ENCODE results near the gene RGS16.

Gene RGS16

DNA sequence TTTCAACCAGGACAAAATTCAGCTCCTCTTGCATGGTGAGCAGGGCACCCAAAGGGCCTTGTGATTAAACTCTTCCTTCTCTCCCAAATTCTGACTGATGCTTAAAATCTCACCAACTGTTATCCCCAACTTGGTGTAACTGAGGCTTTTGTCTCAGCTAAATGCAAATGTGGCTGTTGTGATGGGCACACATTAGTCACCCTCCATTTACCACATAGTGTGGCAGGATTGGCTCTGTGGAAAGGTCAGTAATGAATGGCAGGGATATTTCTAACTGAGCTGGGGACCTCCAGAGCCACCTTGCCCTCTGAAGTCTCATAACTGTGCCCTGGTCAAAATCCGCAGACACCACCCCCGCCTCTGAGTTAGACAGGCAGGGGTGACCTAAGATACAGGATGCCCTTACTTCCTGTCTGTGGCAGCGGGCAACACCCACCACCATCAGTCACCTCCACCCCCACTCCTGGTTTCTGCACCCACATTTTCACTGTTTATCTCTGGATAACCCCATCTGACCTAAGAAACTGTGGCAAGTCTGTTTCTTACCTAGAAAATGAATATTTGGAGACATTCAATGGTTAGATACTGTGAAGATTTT is 25.4 kb upstream of the RGS16 start:
- DNase-seq (ENCODE audit: low read depth), result peak; percentile 52

DNA sequence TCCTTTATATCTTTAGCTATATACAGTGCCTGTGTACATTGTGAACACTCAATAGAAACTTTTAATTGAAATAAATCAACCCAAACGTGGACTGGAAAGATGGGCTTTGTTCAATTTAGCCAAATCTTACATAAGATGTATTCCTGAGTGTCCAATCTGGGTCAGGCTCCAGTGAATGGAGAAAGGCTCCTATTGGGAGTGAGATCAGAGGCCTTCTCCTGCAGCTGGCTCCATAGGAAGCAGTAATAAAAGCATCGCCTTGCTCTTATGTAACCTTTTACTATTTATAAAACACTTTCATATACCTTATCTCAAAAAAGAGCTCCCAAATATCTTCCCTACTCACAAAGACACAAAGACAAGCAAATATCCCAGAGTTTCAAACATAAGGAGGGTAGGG is 24.9 kb upstream of the RGS16 start:
- no peak for DNase-seq (ENCODE audit: low read depth)

DNA sequence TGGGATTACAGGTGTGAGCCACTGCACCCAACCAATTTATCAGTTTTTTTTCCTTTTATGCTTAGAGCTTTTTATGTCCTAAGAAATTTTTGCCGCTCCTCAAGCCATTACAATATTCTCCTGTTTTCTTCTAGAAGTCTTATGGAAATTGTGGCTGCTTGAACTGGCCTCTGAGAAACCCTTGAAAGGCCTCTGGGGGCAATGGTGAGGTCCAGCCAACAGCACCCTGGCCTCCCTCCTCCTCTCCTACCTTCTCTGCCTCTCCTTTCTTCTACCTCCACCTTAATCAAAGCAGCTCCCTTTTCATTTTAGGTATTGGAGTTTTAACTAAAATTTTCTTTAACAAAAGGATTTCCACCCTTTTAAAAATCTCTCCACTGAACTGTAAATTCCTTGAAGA is 24.5 kb upstream of the RGS16 start:
- no peak for DNase-seq (ENCODE audit: low read depth)

DNA sequence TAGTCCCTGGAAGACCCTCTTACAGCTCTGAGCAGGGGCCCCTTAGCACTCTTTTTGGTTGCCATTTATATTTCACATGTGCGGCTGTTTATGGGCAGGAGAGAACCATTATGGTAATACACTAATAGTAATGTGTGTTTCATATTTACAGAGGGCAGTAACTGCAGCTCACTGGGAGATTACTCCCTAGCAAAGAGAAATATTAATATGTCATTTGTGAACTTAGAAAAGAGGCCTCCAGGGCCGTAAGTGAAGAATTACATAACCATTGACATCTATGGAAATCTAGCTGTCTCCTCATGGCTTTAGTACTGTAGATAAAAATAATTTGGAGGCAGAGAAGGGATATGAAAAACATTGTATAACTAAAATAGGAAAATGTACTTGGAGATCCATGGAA is 23.4 kb upstream of the RGS16 start:
- DNase-seq (ENCODE audit: low read depth), result no peak

DNA sequence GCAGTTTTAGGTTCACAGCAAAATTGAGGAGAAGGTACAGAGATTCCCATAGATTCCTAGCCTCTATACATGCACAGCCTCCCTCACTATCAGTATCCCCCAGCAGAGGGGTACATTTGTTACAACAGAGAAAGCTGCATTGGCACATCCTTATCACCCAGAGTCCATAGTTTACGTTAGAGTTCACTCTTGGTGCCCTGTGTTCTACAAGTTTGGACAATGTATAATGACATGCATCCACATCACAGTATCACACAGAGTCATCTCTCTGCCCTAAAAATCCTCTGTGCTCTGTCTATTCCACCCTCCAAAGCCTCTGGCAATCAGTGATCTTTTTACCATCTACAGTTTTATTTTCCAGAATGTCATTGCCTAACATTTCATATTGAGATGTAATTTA is 22.3 kb upstream of the RGS16 start:
- DNase-seq (ENCODE audit: low read depth), result no peak

DNA sequence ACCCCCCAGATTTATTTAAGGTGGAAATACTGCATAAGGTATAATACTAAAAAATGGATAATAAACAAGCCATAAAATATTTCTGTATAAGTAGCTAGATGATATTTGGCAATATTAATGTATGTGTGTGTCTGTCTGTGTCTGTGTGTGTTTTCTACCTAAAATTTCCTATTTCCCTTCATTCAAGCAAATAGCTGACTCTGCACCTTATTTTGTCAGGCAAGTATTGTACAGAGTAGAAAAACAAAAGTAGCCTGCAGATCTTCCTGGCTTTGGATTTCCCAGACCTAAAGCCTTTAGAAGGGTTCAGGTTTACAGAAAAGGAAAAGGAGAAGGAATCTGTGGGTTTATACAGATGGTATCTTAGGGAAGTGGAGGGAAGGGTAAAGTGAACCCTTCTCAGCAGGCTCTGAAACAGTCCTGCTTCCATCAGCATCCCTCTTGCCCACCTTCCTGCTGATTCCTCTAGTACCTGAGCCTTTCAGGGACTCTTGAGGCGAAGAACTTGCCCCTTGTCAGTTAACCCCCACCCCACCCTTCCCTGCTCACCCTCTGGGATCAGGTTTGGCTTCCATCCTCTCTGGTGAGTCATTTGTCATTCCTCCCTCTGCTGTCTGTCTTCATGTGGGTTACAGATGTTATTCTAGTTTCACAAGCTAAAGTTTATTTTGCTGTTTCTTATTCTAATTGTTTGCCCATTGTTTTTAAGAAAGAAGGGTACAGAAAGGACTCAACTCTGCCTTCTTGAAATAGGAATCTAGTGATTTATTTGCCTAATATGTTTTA is 21.7 kb upstream of the RGS16 start:
- no peak for DNase-seq (ENCODE audit: low read depth)

DNA sequence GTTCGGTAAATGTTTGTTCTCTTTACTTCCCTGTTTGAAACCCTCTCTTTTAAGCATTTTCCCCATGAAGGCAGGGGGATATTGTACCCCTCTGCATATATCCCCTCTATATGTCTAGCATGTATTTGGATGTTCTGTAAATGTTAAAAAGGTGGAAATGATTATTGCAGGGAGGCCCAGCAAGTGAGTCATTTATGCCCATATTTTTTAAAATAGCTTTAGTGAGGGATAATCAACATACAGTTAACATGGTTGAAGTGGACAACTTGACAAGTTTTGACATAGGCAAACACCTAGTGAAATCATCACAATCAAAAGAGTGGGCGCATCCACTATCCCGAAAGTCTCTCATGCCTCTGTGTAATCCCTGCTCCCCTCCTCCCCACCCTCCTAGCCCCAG is 20.8 kb upstream of the RGS16 start:
- DNase-seq (ENCODE audit: low read depth), result no peak

DNA sequence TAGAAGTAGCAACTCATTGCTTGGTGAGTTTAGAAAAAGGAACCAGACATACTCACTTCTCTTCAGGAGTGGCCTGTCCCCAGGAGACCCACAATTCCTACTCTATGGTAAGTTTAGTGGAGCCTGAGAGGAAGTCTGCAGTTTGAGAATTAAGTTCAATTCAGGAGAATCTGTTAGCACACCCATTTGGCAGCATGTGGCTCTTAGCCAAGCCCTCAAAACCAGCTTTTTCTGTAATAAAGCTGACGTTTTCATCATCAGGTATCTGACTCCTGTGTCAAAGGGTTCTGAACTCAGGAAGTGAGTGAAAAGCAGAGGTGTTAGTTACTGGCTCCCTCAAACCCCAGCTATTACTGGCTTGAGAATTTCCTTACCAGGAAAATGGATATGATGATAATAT is 20.4 kb upstream of the RGS16 start:
- DNase-seq (ENCODE audit: low read depth), result no peak

DNA sequence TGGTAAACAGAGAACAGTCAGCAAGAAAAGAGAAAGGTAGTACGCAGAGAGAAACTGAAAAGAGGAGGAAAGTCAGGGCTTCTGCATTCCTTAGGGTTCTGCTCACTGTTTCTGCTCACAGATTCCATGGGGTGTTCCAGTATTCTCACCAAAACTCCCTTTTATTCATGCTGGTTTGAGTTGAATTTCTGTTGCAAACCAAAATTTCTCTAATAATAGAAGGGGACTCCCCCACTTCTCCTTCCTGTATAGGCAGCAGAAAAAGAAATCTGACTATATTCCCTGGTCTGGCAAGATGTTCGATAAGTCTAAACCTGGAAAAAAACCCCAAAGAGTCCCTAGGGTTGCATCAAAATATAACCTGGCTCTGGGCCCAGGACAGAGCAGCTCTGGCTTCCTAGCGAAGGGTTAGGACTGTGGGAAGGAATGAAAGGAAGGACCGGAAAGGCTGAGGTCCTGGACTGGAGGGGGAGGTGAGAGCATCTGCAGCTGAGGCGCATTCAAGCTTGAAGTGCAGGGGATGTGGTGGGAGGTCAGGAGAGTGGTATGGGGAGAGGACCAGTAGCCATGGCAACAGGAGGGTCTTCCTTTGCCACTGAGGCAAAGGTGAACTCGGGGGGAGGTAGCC is 18.8 kb upstream of the RGS16 start:
- DNase-seq (ENCODE audit: low read depth), result no peak

DNA sequence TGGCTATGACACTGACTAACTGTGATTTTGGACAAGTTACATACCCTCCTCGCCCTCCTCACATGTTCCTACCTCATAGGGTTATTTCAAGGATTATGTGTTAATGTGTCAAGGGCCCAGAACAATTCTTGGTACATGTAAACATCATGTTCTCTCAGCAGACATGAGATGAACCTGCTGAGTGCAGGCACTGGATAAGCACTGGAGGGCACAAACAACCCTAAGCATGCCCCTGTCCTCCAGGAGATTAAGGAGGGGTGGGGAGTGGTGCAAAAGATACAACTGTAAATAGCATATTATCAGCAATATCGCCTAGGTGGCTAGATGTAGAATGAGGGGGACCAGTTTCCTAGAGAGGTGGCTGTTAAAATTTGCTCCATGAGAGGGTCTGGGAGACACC is 17.7 kb upstream of the RGS16 start:
- no peak for DNase-seq (ENCODE audit: low read depth)

DNA sequence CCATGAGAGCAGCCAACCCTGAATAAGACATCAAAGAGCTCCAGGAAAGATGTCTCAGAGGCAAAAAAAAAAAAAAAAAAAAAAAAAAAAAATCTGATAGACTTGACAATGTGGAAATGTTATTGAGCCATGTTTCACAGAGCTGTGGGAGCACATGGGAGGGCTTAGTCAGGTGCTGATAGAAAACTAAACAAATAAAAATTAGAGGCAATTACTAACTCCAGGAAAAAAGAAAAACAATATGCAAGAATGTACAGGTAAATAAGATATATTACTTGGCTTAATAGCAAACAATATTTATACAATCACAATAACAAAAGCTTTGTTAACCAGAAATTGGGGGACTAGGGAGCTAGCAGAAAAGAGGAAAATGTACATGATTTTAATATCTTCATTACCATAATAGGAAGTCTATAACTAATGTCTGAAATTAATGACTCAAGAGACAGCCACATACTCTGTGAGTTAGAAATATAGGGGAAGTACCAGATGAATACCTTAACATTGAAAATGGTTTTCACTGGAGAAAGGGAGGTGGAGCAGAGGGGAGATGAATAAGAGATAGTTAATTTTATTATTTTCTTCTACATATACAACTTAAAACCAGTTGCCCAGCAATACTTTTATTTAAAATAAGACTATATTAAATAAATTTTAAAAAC is 16.9 kb upstream of the RGS16 start:
- DNase-seq (ENCODE audit: low read depth), result no peak

DNA sequence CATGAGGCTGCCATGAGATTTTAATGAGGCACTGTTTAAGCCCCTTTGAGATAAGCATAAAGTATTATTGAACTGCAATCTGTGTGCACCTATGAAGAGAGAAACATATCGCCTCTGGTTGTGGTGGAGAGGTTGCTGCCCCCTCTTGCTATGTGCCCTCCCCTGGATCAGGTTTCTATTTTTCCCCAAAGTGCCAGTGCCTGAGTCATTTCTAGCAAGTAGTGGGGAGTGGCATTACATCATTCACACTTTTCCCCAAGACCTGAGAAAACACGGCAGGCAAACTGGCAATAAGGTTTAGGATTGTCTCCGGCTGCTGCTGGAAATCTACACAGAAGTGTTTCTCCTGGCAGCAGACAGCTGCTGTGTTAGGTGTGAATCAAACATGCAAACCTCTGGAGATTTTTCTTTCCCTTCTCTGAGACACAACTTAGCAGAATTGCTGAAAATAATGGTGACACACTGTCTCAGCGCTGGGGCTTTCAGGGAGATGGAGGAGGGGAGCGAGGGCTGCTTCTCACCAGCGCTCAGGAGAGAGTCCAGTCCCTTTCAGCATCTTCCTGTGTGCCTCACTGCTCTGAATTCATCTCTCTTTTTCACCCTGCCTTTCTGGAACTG is 13.7 kb upstream of the RGS16 start:
- DNase-seq (ENCODE audit: low read depth), result no peak

DNA sequence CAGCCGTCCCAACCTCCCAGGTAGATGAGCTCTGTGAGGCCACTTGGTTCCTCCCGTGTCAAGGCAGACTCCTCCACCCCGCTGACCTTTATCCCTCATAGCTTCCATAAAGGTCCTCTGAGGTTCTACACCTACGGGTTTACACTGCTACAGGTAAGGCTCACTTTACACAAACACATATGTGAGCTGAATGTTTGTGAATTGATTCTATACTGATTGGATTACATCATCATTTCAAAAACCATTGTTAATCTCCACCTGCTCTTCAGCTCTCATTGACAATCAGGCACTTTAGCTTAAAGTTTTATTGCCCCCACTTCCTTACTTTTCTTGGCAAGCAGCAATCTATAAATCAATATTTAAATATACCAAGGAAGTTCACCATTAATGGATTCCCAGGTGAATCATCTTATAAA is 12.8 kb upstream of the RGS16 start:
- DNase-seq (ENCODE audit: low read depth), result no peak

DNA sequence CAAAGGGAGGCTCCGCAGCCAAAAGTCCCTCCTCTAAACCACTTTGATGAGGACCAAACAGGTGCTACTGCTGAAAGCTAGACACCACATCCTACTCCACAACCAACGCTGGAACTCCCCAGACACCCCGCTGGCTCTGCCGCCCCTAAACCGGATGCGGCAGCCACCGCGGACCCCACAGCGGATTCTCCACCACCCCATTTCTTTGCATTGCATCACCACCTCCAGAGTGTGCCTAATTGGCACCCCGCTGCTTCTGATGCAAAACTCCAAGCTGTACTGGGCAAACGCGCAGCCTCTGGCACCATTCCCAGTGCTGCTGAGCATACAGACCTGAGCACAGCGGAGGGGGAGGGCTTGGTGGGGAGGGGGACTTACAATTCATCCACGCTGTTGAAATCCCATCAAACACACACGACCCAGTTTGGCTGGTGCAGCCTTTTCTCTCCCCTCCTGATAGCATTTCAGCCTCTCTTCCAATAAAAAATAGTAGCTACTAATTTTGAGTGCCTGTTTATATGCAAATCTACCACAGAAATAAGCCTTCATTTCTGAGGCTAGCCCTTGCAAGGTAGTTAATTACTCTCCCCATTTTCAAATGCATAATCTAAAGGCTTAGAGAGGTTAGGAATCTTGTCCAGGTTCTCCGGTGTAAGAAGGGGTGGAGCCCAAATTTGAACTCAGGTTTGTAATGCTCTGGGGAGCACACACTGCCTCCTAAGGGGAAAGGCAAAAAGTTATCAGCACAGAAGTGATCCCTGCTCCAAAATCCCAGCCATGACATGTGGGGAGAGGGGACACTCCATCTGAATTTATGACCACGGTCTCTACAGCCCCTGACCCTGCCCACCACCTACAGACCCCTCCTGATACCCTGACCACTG is 12.2 kb upstream of the RGS16 start:
- peak; percentile 88 for DNase-seq (ENCODE audit: low read depth)

DNA sequence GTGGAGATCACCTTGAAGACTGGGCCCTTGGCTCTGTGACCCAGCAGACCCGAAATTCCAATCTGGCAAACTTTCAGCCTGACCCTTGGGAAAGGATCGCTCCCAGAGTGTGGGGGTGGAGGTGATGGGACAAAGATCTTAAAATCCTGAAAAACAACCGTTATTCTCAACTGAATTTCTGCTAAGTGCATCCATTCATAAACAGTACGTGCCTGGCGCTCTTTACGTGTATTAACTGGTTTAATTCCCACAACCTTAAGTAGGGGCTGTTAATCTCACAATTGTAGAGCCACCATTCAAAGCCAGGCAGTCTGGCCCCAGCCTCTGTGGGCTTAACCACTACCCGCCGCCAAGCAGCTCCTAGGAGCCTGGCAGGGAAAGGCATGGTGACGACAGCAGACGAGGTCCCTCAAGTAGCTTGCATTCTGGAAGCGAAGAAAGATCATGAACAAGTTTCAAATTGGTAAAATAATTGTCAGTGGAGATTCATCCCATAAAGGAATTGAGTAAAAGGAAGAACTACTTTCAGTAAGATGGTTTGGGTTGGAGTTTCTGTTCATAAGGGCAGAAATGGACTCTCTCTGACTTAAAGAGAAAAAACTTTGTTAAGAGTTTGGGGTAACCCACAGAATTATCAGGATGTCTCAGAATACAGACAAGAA is 11.4 kb upstream of the RGS16 start:
- DNase-seq (ENCODE audit: low read depth), result peak; percentile 43

DNA sequence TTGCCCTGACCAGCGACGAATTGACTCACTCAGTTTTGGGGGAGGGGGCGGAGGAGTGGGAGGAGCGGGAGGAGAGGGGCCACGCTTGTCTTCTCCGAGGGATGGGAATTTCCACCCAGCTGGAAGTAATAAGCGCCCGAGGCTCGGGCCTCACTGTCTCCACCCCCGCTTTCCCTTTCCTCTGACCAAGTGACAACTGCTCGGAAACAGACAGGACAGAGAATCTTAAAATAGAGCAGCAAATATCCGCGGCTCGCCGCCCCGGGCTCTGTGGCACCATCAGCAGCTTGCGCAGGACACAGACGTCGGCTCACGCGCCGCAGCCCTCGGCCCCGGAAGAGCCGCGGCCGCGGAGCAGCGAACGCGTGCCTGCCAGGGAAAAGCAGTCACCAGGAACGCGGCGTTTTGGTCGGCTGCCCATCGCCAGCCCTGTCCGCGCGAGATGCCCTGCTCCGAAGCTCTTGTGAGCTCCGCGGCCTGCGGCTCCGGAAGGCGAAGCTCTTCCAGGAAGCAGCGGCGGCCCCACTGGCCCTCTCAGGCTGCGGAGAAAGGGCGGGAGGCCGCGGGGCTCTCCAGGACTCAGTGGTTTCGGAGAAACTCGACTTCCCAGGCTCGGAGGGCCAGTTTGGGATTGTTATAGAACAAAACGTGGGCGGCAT is 10.7 kb upstream of the RGS16 start:
- DNase-seq (ENCODE audit: low read depth), result peak; percentile 35

DNA sequence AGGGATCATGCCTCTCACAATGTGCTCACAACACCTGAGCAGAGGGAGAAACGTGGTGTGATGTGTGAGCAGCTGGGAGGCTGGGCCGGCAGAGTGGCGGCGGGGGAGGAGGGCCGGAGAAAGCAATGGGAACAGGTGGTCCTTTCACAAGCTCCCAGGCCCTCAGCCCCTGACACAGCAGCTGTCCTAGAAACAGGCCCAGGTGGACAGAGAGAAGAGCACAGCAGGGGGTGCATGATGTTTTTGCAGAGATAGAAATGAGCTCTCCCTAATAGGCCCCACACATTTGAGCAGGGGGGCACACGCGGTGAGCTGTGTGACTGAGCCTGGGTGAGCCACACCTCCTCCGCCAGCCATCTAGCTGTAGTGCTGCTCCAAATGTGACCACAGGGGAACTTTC is 7.6 kb upstream of the RGS16 start:
- no peak for DNase-seq (ENCODE audit: low read depth)

DNA sequence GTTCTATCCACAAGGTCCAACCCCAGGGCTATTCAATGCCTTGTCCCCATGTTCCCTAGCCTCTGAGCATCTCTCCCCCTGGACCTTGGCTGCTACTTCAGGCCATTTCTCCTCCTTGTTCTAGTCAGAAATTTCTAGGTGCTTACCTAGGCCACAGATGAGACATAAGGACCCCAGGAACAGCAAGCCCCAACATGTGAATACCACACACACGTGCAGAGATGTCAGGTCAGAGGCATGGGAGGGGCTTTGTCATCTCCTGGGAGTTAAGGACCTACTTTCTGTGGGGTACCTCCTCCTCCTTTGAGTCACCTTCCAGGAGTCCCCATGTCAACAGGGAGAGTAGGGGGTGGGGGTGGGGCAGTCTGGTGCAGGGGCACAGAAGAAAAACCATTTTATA is 7.1 kb upstream of the RGS16 start:
- no peak for DNase-seq (ENCODE audit: low read depth)

DNA sequence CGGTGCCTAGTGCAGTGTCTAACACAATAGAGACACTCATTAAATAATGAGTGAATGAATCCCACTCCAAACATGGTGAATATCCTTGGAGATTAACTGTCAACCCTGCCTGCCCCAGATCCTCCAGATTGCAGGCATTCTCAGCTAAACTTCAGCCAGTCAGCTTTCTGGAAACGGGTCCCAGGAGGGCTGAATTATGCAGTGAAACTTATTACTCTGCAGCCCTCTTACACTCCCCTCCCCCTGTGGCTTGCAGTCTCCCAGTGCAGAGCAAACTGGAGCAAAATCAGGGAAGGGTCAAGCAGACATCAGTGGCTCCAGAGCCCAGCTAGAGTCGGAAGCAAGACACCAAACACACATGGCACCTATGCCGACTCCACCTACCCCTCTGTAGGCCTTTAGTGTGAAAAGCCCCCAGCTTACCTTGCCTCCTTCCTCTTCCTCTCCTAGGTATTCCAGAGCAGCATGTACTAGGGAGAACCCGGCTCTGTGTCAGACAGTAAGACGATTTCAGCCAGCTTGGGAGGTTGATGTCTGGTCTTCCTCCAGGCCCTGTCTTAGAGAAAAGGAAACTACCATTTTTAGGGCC is 6.5 kb upstream of the RGS16 start:
- DNase-seq (ENCODE audit: low read depth), result no peak

Data from T-helper 22 cell (primary cell).